Fibroblast of skin of abdomen (primary cell): ENCODE data around the gene SEMA4B.
"Not testable (repeated sequence)": the region's sequence is repeated elsewhere in the genome, so short reads cannot be mapped to it uniquely, and the experiment has no call there.

Experiments
- DNase-seq: peaks from one replicate; pipeline ENCODE4 v3.0.0-alpha.2; 2013

SEMA4B gene

DNA sequence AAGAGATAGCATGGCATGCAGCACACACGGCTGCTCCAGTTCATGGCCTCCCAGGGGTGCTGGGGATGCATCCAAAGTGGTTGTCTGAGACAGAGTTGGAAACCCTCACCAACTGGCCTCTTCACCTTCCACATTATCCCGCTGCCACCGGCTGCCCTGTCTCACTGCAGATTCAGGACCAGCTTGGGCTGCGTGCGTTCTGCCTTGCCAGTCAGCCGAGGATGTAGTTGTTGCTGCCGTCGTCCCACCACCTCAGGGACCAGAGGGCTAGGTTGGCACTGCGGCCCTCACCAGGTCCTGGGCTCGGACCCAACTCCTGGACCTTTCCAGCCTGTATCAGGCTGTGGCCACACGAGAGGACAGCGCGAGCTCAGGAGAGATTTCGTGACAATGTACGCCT is 27.8 kb downstream of the SEMA4B start:
- no peak for DNase-seq

GRCh38 chr15:90230071-90230494 is 29.0 kb downstream of the SEMA4B start:
- no peak for DNase-seq

- no peak for DNase-seq
Measured at GRCh38 chr15:90230610-90231009, 29.5 kb downstream of the SEMA4B start.

- DNase-seq: no peak
Measured at GRCh38 chr15:90231028-90232017, 30.2 kb downstream of the SEMA4B start.

GRCh38 chr15:90232196-90232595 is 31.1 kb downstream of the SEMA4B start:
- no peak for DNase-seq

DNA sequence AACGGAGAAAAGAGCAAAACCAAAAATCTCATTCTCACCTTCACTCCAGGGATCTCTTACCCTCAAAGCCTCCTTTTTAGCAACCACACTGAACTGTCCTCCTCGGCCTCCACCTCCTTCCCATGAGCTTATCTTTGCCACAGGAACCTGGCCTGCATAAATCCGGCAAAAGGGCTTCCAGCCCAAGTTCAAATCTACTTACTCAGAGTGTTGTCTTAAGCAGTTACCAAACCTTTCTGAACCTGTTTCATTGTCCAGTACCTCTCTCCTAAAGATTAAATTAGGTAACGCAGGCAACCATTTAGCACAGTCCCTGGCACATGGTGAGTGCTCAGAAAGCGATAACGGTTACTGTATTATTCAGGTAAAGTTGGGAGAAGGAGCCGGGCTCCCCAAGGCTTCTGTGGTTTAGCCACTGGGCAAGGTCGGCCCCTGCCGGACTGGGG is 31.8 kb downstream of the SEMA4B start:
- no peak for DNase-seq

GRCh38 chr15:90233387-90234095 is 32.4 kb downstream of the SEMA4B start, which contains the start of gene CIB1:
CIB1 (minus strand) TSS chr15:90233941; CDS start chr15:90233885, 56 bp downstream.
- DNase-seq: peak; percentile 97

DNA sequence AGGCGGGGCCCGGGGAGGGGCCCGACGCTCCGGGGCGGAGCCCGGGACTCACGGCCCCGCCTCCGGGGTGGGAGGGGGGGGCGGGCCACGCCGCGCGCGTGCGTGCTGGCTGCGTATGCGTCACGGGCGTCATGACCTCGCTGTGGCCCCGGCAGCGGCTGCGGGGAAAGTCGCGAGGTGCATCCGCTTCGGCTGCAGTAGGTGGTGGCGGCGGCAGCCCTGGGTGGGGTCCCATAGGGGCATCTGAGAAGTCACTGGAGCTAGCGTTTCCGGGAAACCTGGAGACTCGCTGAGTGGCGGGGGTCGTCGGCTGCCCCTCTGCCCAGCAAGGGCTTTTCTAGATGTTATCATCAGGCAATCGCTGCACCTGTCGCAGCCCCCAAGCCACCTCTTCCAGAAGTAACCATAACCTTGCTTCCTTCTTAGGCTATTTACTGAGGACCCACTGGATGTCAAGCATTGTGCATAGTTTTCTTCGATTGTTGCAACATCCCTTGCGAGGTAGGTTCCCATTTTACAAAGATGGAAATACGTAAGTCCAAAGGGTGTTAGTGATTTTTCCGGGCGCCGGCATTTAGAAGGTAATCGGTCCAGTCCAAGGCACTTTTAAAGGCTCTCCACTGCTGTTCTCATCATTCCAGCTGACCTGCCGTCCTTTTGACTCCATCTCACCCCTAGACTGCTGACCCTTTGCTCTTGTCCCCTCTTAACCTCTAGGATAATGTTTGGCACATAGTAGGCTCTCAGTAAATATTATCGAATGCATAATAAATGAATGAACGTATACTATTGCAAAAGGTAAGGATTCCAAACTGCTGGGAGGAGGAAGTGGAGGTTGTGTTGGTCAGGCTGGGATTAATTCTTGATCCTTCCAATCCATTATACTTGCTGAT is 33.2 kb downstream of the SEMA4B start, which contains the start of gene GDPGP1:
Gene GDPGP1, plus strand, starts transcription at position 114 of the 893 bp plus-strand sequence. CDS start 6,700 bp downstream, outside the sequence.
- no peak for DNase-seq

DNA sequence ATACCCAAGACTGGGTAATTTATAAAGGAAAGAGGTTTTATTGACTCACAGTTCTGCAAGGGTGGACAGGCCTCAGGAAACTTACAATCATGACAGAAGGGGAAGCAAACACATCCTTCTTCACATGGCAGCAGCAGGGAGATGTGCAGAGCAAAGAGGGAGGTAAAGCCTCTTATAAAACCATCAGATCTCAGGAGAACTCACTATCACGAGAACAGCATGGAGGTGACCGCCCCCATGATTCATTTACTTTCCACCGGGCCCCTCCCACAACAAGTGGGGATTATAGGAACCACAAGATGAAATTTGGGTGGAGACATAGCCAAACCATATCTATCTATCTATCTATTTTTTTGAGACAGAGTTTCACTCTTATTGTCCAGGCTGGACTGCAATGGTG is 38.2 kb downstream of the SEMA4B start:
- DNase-seq: no peak

GRCh38 chr15:90240856-90241255 is 39.7 kb downstream of the SEMA4B start:
- no peak for DNase-seq

DNA sequence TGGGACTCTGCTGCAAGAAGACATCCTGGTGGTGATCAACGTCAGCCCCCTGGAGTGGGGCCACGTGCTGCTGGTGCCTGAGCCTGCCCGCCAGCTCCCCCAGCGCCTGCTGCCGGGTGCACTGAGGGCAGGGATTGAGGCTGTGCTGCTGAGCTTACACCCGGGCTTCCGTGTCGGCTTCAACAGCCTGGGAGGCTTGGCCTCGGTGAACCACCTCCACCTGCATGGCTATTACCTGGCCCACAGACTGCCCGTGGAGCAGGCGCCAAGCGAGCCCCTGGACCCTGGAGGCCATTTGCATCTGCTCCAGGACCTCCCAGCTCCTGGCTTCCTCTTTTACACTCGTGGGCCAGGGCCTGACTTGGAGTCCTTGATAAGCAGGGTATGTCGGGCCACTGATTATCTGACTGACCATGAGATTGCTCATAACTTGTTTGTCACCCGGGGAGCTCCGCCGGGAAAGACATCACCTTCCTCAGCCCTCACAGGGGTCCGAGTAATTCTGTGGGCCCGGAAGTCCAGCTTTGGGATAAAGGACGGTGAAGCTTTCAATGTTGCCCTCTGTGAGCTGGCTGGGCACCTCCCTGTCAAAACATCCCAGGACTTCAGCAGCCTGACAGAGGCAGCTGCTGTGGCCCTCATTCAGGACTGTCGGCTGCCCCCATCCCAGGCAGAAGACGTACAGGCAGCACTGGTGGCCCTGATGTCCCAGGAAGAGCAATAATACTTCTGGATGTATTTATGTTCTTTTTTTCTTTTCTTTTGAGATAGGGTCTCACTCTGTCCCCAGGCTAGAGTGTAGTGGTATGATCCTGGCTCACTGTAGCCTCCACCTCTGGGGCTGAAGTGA is 40.4 kb downstream of the SEMA4B start:
- no peak for DNase-seq

DNA sequence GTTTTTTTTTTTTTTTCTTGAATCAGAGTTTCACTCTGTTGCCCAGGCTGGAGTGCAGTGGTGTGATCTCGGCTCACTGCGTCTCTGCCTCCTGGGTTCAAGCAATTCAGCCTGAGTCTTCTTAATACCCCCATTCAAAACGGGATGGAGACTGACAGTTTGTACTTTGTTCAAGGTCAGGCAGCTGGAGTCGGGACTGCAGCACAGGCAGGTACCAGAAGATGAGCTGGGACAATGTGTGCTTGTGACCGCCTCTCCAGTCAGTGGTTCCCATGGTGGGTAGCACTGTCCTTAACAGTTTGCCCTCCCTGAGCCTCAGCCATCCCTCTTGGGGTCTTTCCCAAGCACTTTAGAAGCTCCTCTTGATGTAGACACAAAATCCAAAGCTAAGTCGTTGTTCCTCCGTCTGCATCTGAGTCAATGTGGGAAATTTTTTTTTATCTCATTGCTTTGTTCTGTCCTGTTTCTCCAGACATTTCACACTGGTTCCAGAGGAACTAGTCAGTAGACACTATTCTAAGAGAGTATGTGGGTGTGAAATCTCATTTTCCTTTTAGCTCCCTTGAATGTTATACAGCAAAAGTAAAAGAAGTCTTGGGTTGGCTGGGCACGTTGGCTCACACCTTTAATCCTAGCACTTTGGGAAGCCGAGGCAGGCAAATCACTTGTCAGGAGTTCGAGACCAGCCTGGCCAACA is 43.0 kb downstream of the SEMA4B start:
- DNase-seq: no peak

GRCh38 chr15:90248789-90249202 is 47.7 kb downstream of the SEMA4B start:
- no peak for DNase-seq

- peak; percentile 84 for DNase-seq
Measured at GRCh38 chr15:90249203-90249863, 48.2 kb downstream of the SEMA4B start, which contains the start of gene TTLL13. TTLL13 (plus strand) TSS chr15:90249556; CDS start chr15:90250631, 1,075 bp downstream.

- no peak for DNase-seq
Measured at GRCh38 chr15:90257776-90258175, 56.6 kb downstream of the SEMA4B start.

- DNase-seq: no peak
Measured at GRCh38 chr15:90259524-90259923, 58.4 kb downstream of the SEMA4B start.

- not testable (repeated sequence) for DNase-seq
Measured at GRCh38 chr15:90260731-90261130, 59.6 kb downstream of the SEMA4B start.

DNA sequence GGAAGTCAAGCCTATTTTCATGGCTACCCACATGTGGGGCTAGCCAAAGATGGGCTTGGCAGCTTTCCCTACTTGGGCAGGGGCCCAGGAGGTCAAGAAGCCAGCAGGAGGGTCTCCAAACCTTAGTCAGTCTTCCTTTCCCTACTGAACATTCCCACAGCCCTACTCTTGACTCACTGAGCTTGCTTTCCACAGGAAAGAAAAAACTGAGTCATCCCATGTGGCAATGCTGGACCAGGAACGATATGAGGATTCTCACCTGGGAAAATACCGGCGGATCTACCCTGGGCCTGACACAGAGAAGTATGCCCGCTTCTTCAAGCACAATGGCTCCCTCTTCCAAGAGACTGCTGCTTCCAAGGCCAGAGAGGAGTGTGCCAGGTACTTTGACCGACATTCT is 60.7 kb downstream of the SEMA4B start:
- peak; percentile 8 for DNase-seq

DNA sequence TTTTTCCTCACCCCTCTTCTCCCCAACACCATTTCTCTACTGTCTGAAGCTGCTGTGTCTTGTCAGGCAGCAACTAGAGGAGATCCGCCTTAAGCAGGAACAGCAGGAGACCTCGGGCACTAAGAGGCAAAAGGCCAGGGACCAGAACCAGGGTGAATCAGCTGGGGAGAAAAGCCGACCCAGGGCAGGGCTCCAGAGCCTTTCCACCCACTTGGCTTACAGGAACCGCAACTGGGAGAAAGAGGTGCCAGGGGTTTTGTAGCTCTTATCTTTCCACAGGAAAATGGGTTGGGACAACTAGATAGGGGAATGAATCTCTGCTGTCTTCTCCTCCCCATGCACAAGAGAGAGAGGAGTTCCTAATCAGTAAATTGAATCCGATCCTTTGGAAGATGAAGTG is 61.3 kb downstream of the SEMA4B start:
- no peak for DNase-seq

- no peak for DNase-seq
Measured at GRCh38 chr15:90264671-90265070, 63.5 kb downstream of the SEMA4B start.
